ENCODE results near the gene ITGB1BP1.

GRCh38 chr2:9471206-9471605, 47.9 kb upstream of the ITGB1BP1 start:
- TF ChIP-seq CTCF (IDR thresholded peaks at IDR 0.05; ENCODE audit: low read depth, low read length) (no peak), POLR2A (IDR thresholded peaks at IDR 0.05; ENCODE audit: extremely low read depth, insufficient read length) (no peak), MAX (IDR thresholded peaks at IDR 0.05; ENCODE audit: low read depth, low read length) (no peak)
